ENCODE data around the gene PRR23E.

GRCh38 chr3:127208483-127209100 is 15.7 kb downstream of the PRR23E start:
- TF ChIP-seq CTCF (conservative IDR thresholded peaks at IDR 0.05; ENCODE audit: low read depth, low read length) (no peak), EZH2 (IDR thresholded peaks at IDR 0.05; ENCODE audit: low read length, unreplicated experiment) (no peak)

All from PC-3 (cell line).